Prostate gland (tissue), 2 donors: Measurements from ENCODE around the gene DLG2. TPM values are rescaled to one million over a fixed set of nuclear protein-coding genes. Genes with fewer than 3 reads are reported as not detected.

Source experiments
- DNase-seq: peaks from one replicate; pipeline ENCODE4 v3.0.0-alpha.2; 2019; ENCODE audit warnings: low spot score
- H3K27ac ChIP-seq, 2 donors: fragments of 200-600 bp; sonication (generic); 2 replicates each; pipeline ENCODE4 v1.5.1; 2017 to 2019
- H3K27me3 ChIP-seq: fragments of 200-600 bp; sonication (generic); replicated peaks from 2 replicates; pipeline ENCODE4 v1.5.1; 2019; ENCODE audit not compliant: insufficient read depth
- H3K36me3 ChIP-seq, 2 donors: fragments of 200-600 bp; sonication (generic); 1 replicate in 1 of 2; 2 replicates in 1 of 2; pipeline versions ENCODE4 v1.5.1 to v1.8.1; 2017 to 2019
- H3K4me1 ChIP-seq: fragments of 200-600 bp; sonication (generic); replicated peaks from 2 replicates; pipeline ENCODE4 v1.5.1; 2019
- H3K4me3 ChIP-seq, 2 donors: fragments of 200-600 bp; sonication (generic); 2 replicates each; pipeline ENCODE4 v1.5.1; 2017 to 2019
- H3K9me3 ChIP-seq: fragments of 200-600 bp; sonication (generic); 2 replicates; pipeline ENCODE4 v1.5.1; 2017
- CTCF ChIP-seq, 4 experiments: fragments of 200-600 bp in 2 of 4; fragments of 450-650 bp in 2 of 4; sonication (generic) in 2 of 4; IDR thresholded peaks; 1 replicate in 3 of 4; 2 replicates in 1 of 4; pipeline ENCODE4 v1.5.1; 2016 to 2019; ENCODE audit warnings: antibody characterized with exemption in 4 of 4, mild to moderate bottlenecking in 2 of 4, moderate library complexity in 2 of 4
- POLR2A ChIP-seq: fragments of 450-650 bp; IDR thresholded peaks from one replicate; pipeline ENCODE4 v1.6.1; 2016; ENCODE audit warnings: antibody characterized with exemption, mild to moderate bottlenecking
- POLR2AphosphoS5 ChIP-seq: sonication (generic); formaldehyde crosslinking; IDR thresholded peaks from one replicate; pipeline ENCODE4 v1.6.1; 2017; ENCODE audit warnings: antibody characterized with exemption
- WGBS: methylation state at CpG from one replicate; pipeline ENCODE4 v1.1.5; 2018; 5-methylcytosine and 5-hydroxymethylcytosine counted together
- intact Hi-C: fragments of 100-400 bp; cut with DNase I; formaldehyde crosslinking; loops from one replicate; pipeline ENCODE4 v1.14.2; 2022
- total RNA-seq, 2 donors: library from RNA; depleted of rRNA; stranded (reverse); fragments of >200 nt; gene quantifications; one replicate each; pipeline ENCODE4 v1.1.0, GENCODE V29; 2016

Gene DLG2
- total RNA-seq, 2 donors from 2014 or later = 9.8 to 16.2 TPM

- WGBS = 93% methylated on average over 1 of the region's 1 CpG
- no peaks in the 10 kb centered on the region for H3K9me3 ChIP-seq
- H3K4me1 ChIP-seq = no peaks in the 10 kb centered on the region
- no peak for DNase-seq
- no peak overlapping the region for H3K4me3 ChIP-seq
- no peaks in the 10 kb centered on the region for H3K36me3 ChIP-seq
- no peak for TF ChIP-seq POLR2AphosphoS5
- TF ChIP-seq CTCF (IDR thresholded peaks at IDR 0.05) = no peak
- no peak for TF ChIP-seq POLR2A
- H3K27me3 ChIP-seq = no peaks in the 10 kb centered on the region
- intact Hi-C loops = no loop called here
- no peak overlapping the region for H3K27ac ChIP-seq
Observed at GRCh38 chr11:84224042-84224441, 1403.1 kb downstream of the DLG2 start.

GRCh38 chr11:84218318-84218717 is 1408.8 kb downstream of the DLG2 start:
- no peak for DNase-seq
- Histone ChIP-seq H3K36me3 (no peaks in the 10 kb centered on the region), H3K27me3 (no peaks in the 10 kb centered on the region), H3K4me3 (no peak overlapping the region), H3K27ac (no peak overlapping the region), H3K4me1 (no peaks in the 10 kb centered on the region), H3K9me3 (no peaks in the 10 kb centered on the region)
- TF ChIP-seq POLR2AphosphoS5 (no peak), CTCF (IDR thresholded peaks at IDR 0.05) (no peak)
- intact Hi-C loops = no loop called here
- WGBS = 64% methylated on average over 4 of the region's 4 CpGs

- no peak overlapping the region for H3K4me3 ChIP-seq
- intact Hi-C loops = no loop called here
- no peak overlapping the region for H3K27ac ChIP-seq
- TF ChIP-seq POLR2AphosphoS5 (no peak), POLR2A (no peak), CTCF (IDR thresholded peaks at IDR 0.05) (no peak)
- H3K27me3 ChIP-seq = no peaks in the 10 kb centered on the region
- DNase-seq = no peak
- H3K4me1 ChIP-seq = no peaks in the 10 kb centered on the region
- no peaks in the 10 kb centered on the region for H3K9me3 ChIP-seq
- 62% methylated on average over 1 of the region's 1 CpG for WGBS
- H3K36me3 ChIP-seq = no peaks in the 10 kb centered on the region
Observed at GRCh38 chr11:84215672-84216071, 1411.5 kb downstream of the DLG2 start.

GRCh38 chr11:84214557-84214956 is 1412.6 kb downstream of the DLG2 start:
- Histone ChIP-seq H3K27ac (no peak overlapping the region), H3K4me1 (no peaks in the 10 kb centered on the region), H3K27me3 (no peaks in the 10 kb centered on the region), H3K9me3 (no peaks in the 10 kb centered on the region), H3K36me3 (no peaks in the 10 kb centered on the region), H3K4me3 (no peak overlapping the region)
- 88% methylated on average over 1 of the region's 1 CpG for WGBS
- DNase-seq = no peak
- intact Hi-C loops = no loop called here
- TF ChIP-seq POLR2A (no peak), CTCF (IDR thresholded peaks at IDR 0.05) (no peak), POLR2AphosphoS5 (no peak)

GRCh38 chr11:84212468-84213390 is 1414.4 kb downstream of the DLG2 start:
- intact Hi-C loops = no loop called here
- 92% methylated on average over 20 of the region's 20 CpGs for WGBS

More at GRCh38 chr11:84212468-84213390, 1414.4 kb downstream of the DLG2 start:
- no peaks in the 10 kb centered on the region for H3K4me1 ChIP-seq
- no peak overlapping the region for H3K4me3 ChIP-seq
- no peak overlapping the region for H3K27ac ChIP-seq
- no peaks in the 10 kb centered on the region for H3K9me3 ChIP-seq
- H3K36me3 ChIP-seq = no peaks in the 10 kb centered on the region
- DNase-seq = no peak
- no peaks in the 10 kb centered on the region for H3K27me3 ChIP-seq
- no peak for TF ChIP-seq CTCF (IDR thresholded peaks at IDR 0.05)
- no peak for TF ChIP-seq POLR2A
- TF ChIP-seq POLR2AphosphoS5 = no peak
